Gastroesophageal sphincter (tissue), 3 donors: Measurements from ENCODE around the gene FBXO41.

Experiments used
- CTCF ChIP-seq, 4 experiments: fragments of 200-600 bp in 2 of 4; fragments of 450-650 bp in 2 of 4; sonication (generic) in 1 of 4; IDR thresholded peaks; one replicate each; pipeline ENCODE4 v1.5.1; 2017 to 2019; ENCODE audit warnings: antibody characterized with exemption in 4 of 4, mild to moderate bottlenecking in 2 of 4, moderate library complexity in 2 of 4
- EP300 ChIP-seq: sonication (generic); formaldehyde crosslinking; IDR thresholded peaks from one replicate; pipeline ENCODE4 v1.6.1; 2017; ENCODE audit warnings: antibody characterized with exemption, mild to moderate bottlenecking
- POLR2AphosphoS5 ChIP-seq: sonication (generic); formaldehyde crosslinking; IDR thresholded peaks from one replicate; pipeline ENCODE4 v1.6.1; 2017; ENCODE audit warnings: antibody characterized with exemption

DNA sequence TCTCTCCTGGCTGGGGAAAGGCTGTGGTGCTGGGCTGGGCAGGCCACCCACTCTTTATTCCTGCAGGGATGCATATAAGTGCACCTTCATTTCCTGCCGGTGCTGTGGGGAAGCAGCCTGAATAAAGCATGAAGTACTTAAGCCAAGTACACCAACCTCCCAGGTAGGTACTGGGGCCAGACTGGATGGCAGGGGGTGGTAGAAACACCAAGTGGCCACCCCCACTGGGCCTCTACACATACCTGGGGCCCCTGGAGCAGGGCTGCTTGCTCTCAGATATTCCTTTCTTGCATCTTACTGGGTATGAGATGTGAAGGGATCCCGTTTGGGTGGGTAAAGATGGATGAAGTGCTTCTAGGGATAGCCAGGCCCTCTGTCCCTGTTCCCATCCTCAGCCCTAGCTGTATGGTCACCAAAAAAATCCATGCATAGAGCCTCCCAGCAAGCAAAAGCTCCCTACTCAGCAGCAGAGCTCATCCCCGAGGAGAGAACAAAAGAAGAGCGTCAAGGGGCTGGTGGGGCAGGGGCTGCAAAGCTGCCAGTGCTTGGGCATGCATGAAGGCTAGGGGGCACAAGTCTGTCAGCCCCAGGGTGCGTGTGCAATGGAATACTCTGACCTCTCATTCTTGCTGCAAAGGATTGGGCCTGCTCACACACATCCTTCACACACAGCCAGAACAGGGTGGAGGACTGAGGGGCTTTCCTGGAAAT, 28.2 kb downstream of the FBXO41 start:
- TF ChIP-seq CTCF (IDR thresholded peaks at IDR 0.05) (no peak), POLR2AphosphoS5 (no peak), EP300 (no peak)
